AML-193 (cell line): ENCODE results near the gene SELENOK.

Source experiments
- DNase-seq, 2 experiments: peaks; one replicate each; lab custom pipeline; 2025; lab: John Stamatoyannopoulos, UW

SELENOK gene

DNA sequence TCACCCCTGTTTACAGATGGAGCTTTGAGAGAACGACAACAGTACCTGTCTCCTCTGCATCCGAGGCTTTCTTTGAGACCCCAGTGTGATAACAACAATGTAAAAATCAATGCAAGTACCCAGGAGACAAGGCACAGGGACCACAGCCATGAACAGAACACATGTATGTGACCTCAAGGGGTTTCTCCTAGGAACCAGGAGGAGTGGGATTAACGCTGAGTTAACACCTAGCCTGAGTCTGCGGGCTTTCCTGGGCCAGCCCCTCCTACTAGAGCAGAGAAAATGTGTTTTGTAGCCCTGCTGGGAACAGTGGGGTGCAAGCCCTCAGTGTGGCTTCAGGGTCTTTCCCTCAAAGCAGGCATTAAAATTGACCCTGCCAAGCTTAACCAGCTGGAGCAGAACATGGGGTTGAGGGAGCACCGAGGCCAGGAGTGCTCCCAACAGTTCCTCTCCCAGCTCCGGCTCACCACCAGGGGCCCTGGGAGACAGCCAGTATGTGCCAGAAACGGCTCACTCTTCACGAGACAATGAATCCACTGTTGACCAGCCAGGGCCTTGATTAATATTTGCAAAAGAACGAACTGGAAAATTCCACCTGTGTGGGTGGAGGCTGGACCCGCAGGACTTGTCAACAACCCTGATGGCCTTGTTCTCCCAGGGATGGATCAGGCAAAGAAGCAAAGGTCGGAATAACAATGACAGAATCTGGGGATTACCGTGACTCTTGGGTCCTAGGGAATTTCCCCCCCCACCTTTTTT is 49.0 kb downstream of the SELENOK start:
- DNase-seq = no peak

DNA sequence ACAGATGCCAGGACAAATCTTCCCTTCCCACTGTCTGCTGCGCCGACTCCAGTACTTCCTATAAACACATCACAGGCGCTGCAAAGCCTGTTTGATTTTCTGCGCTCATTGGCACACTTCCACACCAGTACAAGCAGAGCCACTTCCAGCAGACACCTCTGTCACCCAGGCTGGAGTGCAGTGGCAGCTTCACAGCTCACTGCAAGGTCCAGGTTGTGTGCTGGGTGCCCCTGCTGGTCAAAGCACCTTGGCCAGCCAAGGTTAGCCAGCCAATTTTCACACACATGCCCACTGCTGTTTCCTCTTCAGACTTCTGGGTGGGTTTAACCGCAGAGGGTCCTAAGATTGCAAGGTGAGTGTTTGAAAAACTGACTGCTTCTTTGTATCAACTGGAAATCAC is 50.4 kb downstream of the SELENOK start:
- DNase-seq = no peak

DNA sequence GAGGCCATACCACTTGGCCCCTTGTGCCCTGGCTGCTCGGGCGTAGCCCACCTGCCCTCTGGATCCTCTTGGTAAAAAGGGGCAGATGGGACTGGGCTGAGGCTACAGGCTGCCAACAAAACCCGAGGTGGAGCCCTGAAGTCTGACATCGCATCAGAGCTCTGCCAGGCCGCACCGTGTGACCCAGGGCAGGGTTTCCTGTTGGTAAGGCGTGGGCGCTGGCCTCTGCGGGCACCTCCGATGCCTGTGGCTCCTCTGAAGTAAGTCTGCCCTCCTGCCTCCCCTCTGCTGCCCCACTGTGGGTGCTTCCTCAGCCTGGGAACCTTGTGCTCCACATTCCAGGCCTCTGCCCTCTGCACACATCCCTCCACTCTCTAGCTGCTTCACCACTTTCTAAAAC is 54.3 kb downstream of the SELENOK start:
- DNase-seq = no peak

DNA sequence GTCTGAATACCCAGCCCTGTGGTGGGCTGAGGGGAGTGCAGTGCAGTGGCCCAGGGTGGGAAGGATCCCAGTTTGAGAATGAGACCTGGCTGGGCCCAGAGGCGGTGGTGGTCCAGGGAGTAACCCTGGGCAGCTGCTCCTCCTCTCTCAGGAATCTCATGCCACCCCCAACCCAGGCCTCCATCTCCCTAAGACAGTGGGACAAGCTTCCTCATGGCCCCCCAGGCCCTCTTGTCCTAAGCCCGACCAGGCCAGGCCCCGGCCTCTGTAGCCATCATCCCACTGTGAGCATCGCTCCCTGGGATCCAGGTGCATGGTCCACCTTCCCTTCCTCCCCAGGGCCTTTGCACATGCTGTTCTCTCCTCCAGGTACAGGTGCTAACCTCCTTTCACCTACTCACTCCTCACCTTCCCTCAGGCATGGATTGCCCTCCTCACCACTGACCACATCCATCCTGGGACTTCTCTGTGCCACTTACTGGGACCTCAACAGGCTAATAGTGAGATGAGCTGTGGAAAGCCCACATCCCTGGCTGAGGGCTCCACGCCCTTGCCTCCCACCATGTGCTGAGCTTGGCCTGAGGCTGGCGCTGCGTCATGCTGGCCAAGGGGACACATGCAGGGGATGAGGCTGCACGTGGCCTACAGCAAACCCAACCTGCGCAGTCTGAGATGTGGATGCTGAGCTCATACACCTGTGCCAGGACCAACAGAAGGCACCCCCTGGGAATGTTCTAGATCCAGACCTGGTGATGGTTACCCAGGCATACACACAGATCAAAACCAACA is 55.4 kb downstream of the SELENOK start:
- no peak for DNase-seq

DNA sequence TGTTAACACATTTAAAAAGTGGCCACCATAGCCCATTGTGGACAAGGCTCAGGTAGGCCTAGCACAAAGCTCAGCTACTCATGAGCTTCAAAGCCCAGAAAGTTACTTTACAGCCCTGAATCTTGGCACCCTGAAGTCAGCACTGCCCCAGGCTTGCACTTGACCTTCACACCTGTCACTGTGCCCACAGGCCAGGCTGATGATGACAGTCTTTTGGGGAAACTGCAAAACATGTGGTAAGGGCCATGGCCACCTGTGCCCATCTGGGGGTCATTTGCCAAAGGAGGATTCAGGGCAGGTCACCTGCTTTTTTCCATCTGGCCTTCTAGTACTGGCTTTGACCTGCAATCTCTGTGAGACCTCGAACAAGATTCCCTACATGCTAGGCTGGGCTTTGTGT is 56.4 kb downstream of the SELENOK start:
- no peak for DNase-seq

DNA sequence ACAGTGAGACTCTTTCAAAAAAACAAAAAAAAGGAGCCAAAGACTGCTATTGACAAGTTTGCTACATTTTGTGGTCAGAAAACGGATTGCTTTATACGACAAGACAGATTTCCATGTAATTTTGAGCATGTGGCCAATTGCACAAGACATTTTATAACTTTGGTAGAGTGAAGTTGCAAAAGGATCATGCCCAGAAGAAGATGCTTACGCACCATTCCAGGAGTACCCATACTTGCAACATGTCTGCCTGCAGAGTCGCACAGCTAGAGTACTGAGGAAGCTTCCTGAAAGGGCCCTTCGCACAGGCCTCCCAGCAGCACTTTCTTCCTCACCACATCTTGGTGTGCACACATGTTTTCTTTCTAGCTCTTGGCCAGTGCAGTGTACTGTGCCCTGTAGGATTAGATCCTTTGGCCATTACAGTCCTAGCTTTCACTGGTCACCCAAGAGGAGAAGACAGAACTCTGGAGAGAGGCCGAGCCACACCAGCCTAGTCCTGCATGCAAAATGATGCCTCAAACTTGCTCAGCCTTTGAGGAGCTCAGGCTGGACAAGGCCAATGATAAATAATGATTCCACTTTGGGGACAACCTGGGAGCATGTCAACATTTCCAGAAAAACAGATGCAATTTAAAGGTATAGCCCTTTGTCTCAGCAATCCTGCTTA is 57.1 kb downstream of the SELENOK start:
- DNase-seq = peak; percentile 14 to 35
